Gastroesophageal sphincter (tissue), 4 donors: ENCODE measurements around the gene ANXA5. TPM values are rescaled to one million over a fixed set of nuclear protein-coding genes. Genes with fewer than 3 reads are reported as not detected.
A peak's percentile ranks its signal among the peaks of the same experiment; 100 is the strongest.

Experiments used
- ATAC-seq: fragments of 150-250 bp; one replicate; pipeline ENCODE4 v1.9.1; 2016; ENCODE audit warnings: mild to moderate bottlenecking, moderate library complexity
- H3K27ac ChIP-seq, 4 donors: fragments of 200-600 bp; sonication (generic) in 3 of 4; 1 replicate in 3 of 4; 2 replicates in 1 of 4; pipeline ENCODE4 v1.5.1; 2016 to 2019
- H3K27me3 ChIP-seq: fragments of 200-600 bp; sonication (generic); one replicate; pipeline ENCODE4 v1.5.1; 2019
- H3K36me3 ChIP-seq, 2 donors: fragments of 200-600 bp; sonication (generic); one replicate each; pipeline ENCODE4 v1.5.1; 2019; ENCODE audit warnings: control low read depth in 1 of 2
- H3K4me1 ChIP-seq, 3 donors: fragments of 200-600 bp; sonication (generic); 1 replicate in 2 of 3; 2 replicates in 1 of 3; pipeline ENCODE4 v1.5.1; 2016 to 2019; ENCODE audit warnings: control low read depth in 2 of 3
- H3K4me3 ChIP-seq, 2 donors: fragments of 200-600 bp; sonication (generic); one replicate each; pipeline ENCODE4 v1.5.1; 2019; ENCODE audit warnings: mild to moderate bottlenecking in 1 of 2, moderate library complexity in 1 of 2
- H3K9me3 ChIP-seq, 3 donors: fragments of 200-600 bp; sonication (generic); one replicate each; pipeline ENCODE4 v1.5.1; 2017 to 2019; ENCODE audit warnings: control low read depth in 2 of 3
- EP300 ChIP-seq: sonication (generic); formaldehyde crosslinking; IDR thresholded peaks from one replicate; pipeline ENCODE4 v1.6.1; 2017; ENCODE audit warnings: antibody characterized with exemption, mild to moderate bottlenecking
- POLR2A ChIP-seq, 2 donors: fragments of 450-650 bp; IDR thresholded peaks; one replicate each; pipeline ENCODE4 v1.6.1; 2017; ENCODE audit warnings: antibody characterized with exemption in 2 of 2, mild to moderate bottlenecking in 2 of 2, moderate library complexity in 1 of 2
- POLR2AphosphoS5 ChIP-seq: sonication (generic); formaldehyde crosslinking; IDR thresholded peaks from one replicate; pipeline ENCODE4 v1.6.1; 2017; ENCODE audit warnings: antibody characterized with exemption
- WGBS, 2 donors: methylation state at CpG; one replicate each; pipeline ENCODE4 v1.1.5; 2018; ENCODE audit warnings: low coverage in 1 of 2; 5-methylcytosine and 5-hydroxymethylcytosine counted together
- total RNA-seq, 4 donors: library from RNA; depleted of rRNA; stranded (reverse); fragments of >200 nt; gene quantifications; one replicate each; pipeline ENCODE4 v1.1.0, GENCODE V29; 2016
- TF ChIP-seq, protein P1 (sequence below), 4 experiments: fragments of 200-600 bp in 2 of 4; fragments of 450-650 bp in 2 of 4; sonication (generic) in 1 of 4; IDR thresholded peaks; one replicate each; pipeline ENCODE4 v1.5.1; 2017 to 2019; ENCODE audit warnings: antibody characterized with exemption in 4 of 4, mild to moderate bottlenecking in 2 of 4, moderate library complexity in 2 of 4

Gene ANXA5
- total RNA-seq, 4 donors from 2014 or later: 235 to 412 (median 359) TPM

- H3K4me3 ChIP-seq: no peak overlapping the region
- no peaks in the 10 kb centered on the region for H3K27me3 ChIP-seq
- peaks cover 0 to 35% (median 8%) of the 10 kb centered on the region in 3 donors for H3K4me1 ChIP-seq
- no peak for ATAC-seq
- 63% methylated on average over 5 of the region's 5 CpGs; no CpG with 5 or more reads in 1 of the 2 donors for whole genome bisulfite sequencing, 2 donors
- H3K9me3 ChIP-seq: peaks cover 0 to 4% (median 0%) of the 10 kb centered on the region in 3 donors
- H3K36me3 ChIP-seq: no peaks in the 10 kb centered on the region
- TF ChIP-seq POLR2A (IDR thresholded peaks at IDR 0.05) (no peak), EP300 (no peak), POLR2AphosphoS5 (no peak)
- TF ChIP-seq, protein P1, sequence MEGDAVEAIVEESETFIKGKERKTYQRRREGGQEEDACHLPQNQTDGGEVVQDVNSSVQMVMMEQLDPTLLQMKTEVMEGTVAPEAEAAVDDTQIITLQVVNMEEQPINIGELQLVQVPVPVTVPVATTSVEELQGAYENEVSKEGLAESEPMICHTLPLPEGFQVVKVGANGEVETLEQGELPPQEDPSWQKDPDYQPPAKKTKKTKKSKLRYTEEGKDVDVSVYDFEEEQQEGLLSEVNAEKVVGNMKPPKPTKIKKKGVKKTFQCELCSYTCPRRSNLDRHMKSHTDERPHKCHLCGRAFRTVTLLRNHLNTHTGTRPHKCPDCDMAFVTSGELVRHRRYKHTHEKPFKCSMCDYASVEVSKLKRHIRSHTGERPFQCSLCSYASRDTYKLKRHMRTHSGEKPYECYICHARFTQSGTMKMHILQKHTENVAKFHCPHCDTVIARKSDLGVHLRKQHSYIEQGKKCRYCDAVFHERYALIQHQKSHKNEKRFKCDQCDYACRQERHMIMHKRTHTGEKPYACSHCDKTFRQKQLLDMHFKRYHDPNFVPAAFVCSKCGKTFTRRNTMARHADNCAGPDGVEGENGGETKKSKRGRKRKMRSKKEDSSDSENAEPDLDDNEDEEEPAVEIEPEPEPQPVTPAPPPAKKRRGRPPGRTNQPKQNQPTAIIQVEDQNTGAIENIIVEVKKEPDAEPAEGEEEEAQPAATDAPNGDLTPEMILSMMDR (IDR thresholded peaks at IDR 0.05): no peak
- H3K27ac ChIP-seq: no peak overlapping the region
Measured at GRCh38 chr4:121698236-121698671, 1.5 kb upstream of the ANXA5 start.

GRCh38 chr4:121697564-121697963, 784 bp upstream of the ANXA5 start:
- H3K36me3 ChIP-seq: no peaks in the 10 kb centered on the region
- ATAC-seq: no peak
- peaks cover 0 to 4% (median 0%) of the 10 kb centered on the region in 3 donors for H3K9me3 ChIP-seq
- H3K27me3 ChIP-seq: no peaks in the 10 kb centered on the region
- peaks cover 0 to 41% (median 14%) of the 10 kb centered on the region in 3 donors for H3K4me1 ChIP-seq
- 15 to 20% methylated on average over 3 to 4 of the region's 9 CpGs for WGBS, 2 donors
- peak overlapping the region; percentile 94 to 96 for H3K4me3 ChIP-seq
- peak overlapping the region; percentile 88 to 99 (median 98) for H3K27ac ChIP-seq
- TF ChIP-seq POLR2A (IDR thresholded peaks at IDR 0.05) (no peak), EP300 (no peak)
- TF ChIP-seq, protein P1 (IDR thresholded peaks at IDR 0.05): no peak

DNA sequence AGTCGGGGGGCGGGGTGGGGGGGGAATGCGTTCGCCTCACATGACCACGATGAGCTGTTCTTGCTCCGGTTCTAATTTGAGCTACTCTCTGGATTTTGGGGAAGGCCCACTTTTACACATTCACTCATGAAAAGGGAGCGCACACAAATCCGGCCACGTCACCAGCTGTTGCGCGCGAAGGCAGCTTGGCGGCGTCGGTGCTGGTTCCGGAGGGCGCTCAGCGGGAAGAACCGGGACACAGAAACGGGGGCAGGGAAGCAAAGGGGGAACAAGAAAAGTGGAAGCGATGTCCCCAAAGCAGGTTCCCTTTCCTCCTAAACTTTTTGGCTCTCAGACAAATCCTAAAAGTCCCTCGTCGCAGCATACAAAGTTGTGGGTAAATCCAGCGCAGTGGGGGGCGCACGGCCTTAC, 605 bp downstream of the ANXA5 start:
- Histone ChIP-seq H3K4me1 (peaks cover 0 to 55% (median 21%) of the 10 kb centered on the region in 3 donors), H3K27ac (peak overlapping the region; percentile 95 to 99 (median 98)), H3K36me3 (no peaks in the 10 kb centered on the region), H3K27me3 (no peaks in the 10 kb centered on the region), H3K4me3 (peak overlapping the region; percentile 94 to 96), H3K9me3 (no peaks in the 10 kb centered on the region)
- ATAC-seq: peak; percentile 74
- TF ChIP-seq POLR2A (IDR thresholded peaks at IDR 0.05): peak in 1 of 2 donors; percentile 46
- TF ChIP-seq, protein P1 (IDR thresholded peaks at IDR 0.05): peak in 3 of 4 experiments; percentile 14 to 58 (median 21)
- TF ChIP-seq POLR2AphosphoS5: peak; percentile 85
- TF ChIP-seq EP300: no peak
- WGBS, 2 donors: 0% methylated on average over 4 to 17 of the region's 26 CpGs

DNA sequence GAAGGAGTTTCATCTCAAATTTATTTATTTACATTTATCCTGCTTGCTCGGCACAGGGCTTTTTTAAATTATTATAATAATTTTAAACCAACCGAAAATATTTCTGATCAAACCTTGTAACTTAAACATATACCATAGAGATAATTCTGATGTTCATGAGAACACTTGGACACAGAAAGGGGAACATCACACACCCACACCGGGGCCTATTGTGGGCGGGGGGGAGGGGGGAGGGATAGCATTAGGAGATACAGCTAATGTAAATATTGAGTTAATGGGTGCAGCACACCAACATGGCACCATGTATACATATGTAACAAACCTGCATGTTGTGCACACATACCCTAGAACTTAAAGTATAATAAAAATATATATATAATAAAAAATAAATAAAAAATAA, 2.9 kb downstream of the ANXA5 start:
- WGBS, 2 donors: 29 to 51% methylated on average over 1 to 3 of the region's 4 CpGs
- no peak for ATAC-seq
- H3K27me3 ChIP-seq: no peaks in the 10 kb centered on the region
- H3K9me3 ChIP-seq: no peaks in the 10 kb centered on the region
- no peaks in the 10 kb centered on the region for H3K36me3 ChIP-seq
- H3K27ac ChIP-seq: peak overlapping the region in 2 of 4 donors; percentile 14 to 76
- H3K4me1 ChIP-seq: peaks cover 4 to 78% (median 34%) of the 10 kb centered on the region in 3 donors
- TF ChIP-seq POLR2A (IDR thresholded peaks at IDR 0.05) (no peak), EP300 (no peak), POLR2AphosphoS5 (no peak)
- TF ChIP-seq, protein P1 (IDR thresholded peaks at IDR 0.05): no peak
- H3K4me3 ChIP-seq: peak overlapping the region in 1 of 2 donors; percentile 96

DNA sequence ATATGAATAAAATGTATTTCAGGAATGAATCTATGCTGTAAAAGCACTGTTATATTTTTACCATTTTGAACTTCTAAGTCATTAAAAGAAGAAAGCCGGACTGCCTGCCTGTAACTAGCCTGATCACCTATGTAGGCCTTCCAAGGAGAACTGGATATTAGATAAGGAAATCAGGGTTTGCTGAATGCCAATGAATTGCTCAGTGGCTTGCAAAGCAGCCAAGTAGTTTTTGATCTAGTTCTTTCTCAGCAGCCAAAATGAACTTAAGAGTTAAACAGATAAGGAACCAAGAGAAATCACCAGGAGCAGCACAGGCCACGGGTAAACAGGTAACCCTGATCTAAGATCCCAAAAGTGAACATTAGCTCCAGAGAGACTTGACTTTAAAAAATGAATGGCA, 3.3 kb downstream of the ANXA5 start:
- WGBS, 2 donors: 55% methylated on average over 2 of the region's 2 CpGs; no CpG with 5 or more reads in 1 of the 2 donors
- no peak for ATAC-seq
- peak overlapping the region in 2 of 4 donors; percentile 14 to 76 for H3K27ac ChIP-seq
- H3K9me3 ChIP-seq: no peaks in the 10 kb centered on the region
- H3K36me3 ChIP-seq: no peaks in the 10 kb centered on the region
- H3K4me1 ChIP-seq: peaks cover 4 to 83% (median 37%) of the 10 kb centered on the region in 3 donors
- H3K4me3 ChIP-seq: no peak overlapping the region
- H3K27me3 ChIP-seq: no peaks in the 10 kb centered on the region
- TF ChIP-seq POLR2AphosphoS5 (no peak), EP300 (no peak), POLR2A (IDR thresholded peaks at IDR 0.05) (no peak)
- TF ChIP-seq, protein P1 (IDR thresholded peaks at IDR 0.05): no peak
